Right atrium auricular region (tissue), 2 donors: ENCODE measurements around the gene DES. TPM values are rescaled to one million over a fixed set of nuclear protein-coding genes. Genes with fewer than 3 reads are reported as not detected.

Experiments used
- DNase-seq: peaks from one replicate; pipeline ENCODE4 v3.0.0-alpha.2; 2019; ENCODE audit warnings: low spot score
- H3K27ac ChIP-seq, 2 donors: fragments of 200-600 bp; sonication (generic); 1 replicate in 1 of 2; 2 replicates in 1 of 2; pipeline ENCODE4 v1.5.1; 2016 to 2019
- H3K27me3 ChIP-seq, 2 donors: fragments of 200-600 bp; sonication (generic); one replicate each; pipeline versions ENCODE4 v1.5.1 to v1.6.0; 2017 to 2019
- H3K36me3 ChIP-seq: fragments of 200-600 bp; sonication (generic); one replicate; pipeline ENCODE4 v1.5.1; 2016
- H3K4me1 ChIP-seq, 2 donors: fragments of 200-600 bp; sonication (generic); one replicate each; pipeline versions ENCODE4 v1.5.1 to v1.6.0; 2017 to 2019
- H3K4me3 ChIP-seq, 2 donors: fragments of 200-600 bp; sonication (generic); 1 replicate in 1 of 2; 2 replicates in 1 of 2; pipeline ENCODE4 v1.5.1; 2017 to 2019; ENCODE audit warnings: mild to moderate bottlenecking in 1 of 2, moderate library complexity in 1 of 2
- H3K9me3 ChIP-seq, 2 donors: fragments of 200-600 bp; sonication (generic); one replicate each; pipeline ENCODE4 v1.5.1; 2019
- total RNA-seq, 2 donors: library from RNA; depleted of rRNA; stranded (reverse); fragments of >200 nt; gene quantifications; one replicate each; pipeline ENCODE4 v1.1.0, GENCODE V29; 2016
- TF ChIP-seq, protein P1 (sequence below), 2 donors: fragments of 200-600 bp; sonication (generic); IDR thresholded peaks; one replicate each; pipeline ENCODE4 v1.5.1; 2019; ENCODE audit warnings: antibody characterized with exemption in 2 of 2

Gene DES
- total RNA-seq, result over 10,000 TPM; 12,280 to 13,654 TPM

DNA sequence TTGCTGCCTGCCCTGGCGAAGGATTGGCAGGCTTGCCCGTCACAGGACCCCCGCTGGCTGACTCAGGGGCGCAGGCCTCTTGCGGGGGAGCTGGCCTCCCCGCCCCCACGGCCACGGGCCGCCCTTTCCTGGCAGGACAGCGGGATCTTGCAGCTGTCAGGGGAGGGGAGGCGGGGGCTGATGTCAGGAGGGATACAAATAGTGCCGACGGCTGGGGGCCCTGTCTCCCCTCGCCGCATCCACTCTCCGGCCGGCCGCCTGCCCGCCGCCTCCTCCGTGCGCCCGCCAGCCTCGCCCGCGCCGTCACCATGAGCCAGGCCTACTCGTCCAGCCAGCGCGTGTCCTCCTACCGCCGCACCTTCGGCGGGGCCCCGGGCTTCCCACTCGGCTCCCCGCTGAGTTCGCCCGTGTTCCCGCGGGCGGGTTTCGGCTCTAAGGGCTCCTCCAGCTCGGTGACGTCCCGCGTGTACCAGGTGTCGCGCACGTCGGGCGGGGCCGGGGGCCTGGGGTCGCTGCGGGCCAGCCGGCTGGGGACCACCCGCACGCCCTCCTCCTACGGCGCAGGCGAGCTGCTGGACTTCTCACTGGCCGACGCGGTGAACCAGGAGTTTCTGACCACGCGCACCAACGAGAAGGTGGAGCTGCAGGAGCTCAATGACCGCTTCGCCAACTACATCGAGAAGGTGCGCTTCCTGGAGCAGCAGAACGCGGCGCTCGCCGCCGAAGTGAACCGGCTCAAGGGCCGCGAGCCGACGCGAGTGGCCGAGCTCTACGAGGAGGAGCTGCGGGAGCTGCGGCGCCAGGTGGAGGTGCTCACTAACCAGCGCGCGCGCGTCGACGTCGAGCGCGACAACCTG is at the start of gene DES:
Gene DES, plus strand, starts transcription at position 223 of the 857 bp plus-strand sequence. Its CDS starts 86 bp downstream, at position 309.
- TF ChIP-seq, protein P1, sequence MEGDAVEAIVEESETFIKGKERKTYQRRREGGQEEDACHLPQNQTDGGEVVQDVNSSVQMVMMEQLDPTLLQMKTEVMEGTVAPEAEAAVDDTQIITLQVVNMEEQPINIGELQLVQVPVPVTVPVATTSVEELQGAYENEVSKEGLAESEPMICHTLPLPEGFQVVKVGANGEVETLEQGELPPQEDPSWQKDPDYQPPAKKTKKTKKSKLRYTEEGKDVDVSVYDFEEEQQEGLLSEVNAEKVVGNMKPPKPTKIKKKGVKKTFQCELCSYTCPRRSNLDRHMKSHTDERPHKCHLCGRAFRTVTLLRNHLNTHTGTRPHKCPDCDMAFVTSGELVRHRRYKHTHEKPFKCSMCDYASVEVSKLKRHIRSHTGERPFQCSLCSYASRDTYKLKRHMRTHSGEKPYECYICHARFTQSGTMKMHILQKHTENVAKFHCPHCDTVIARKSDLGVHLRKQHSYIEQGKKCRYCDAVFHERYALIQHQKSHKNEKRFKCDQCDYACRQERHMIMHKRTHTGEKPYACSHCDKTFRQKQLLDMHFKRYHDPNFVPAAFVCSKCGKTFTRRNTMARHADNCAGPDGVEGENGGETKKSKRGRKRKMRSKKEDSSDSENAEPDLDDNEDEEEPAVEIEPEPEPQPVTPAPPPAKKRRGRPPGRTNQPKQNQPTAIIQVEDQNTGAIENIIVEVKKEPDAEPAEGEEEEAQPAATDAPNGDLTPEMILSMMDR (IDR thresholded peaks at IDR 0.05), result no peak
- Histone ChIP-seq H3K4me1 (peaks cover 0 to 39% of the 10 kb centered on the region in 2 donors), H3K4me3 (peak within 1 kb of the TSS; percentile 59 to 60), H3K9me3 (no peaks in the 10 kb centered on the region), H3K27me3 (peaks cover 0 to 5% of the 10 kb centered on the region in 2 donors), H3K27ac (peak within 1 kb of the TSS; percentile 92 to 96), H3K36me3 (peaks cover 49% of the 10 kb centered on the region)
- DNase-seq, result no peak

DNA sequence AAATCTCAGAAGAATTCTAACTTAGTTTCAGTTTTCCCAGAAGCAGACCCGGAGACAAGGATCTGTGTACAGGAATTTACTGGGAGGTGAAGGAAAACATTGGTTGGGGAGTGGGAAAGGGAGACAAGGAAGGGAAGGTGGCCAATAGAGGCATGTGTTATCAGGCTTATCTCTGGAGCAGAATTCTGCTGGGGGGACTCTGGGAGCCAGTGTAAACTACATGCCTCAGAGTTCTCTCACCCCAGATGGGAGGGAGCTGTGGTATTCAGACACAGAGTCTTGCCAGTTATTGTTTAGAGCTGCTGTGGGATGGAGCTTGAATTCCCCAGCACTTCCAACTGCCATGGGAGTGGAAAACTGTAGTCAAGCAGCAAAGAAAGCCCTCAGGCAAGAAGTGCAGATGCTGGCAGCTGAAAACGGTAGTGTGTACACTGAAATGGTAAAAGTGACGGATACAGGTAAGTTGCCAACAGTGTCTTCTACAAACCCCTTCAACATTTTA is 49.4 kb upstream of the DES start:
- Histone ChIP-seq H3K27ac (peak overlapping the region; percentile 59 to 61), H3K36me3 (peaks cover 3% of the 10 kb centered on the region), H3K4me3 (peak overlapping the region in 1 of 2 donors; percentile 10), H3K27me3 (no peaks in the 10 kb centered on the region), H3K9me3 (no peaks in the 10 kb centered on the region), H3K4me1 (peaks cover 0 to 10% of the 10 kb centered on the region in 2 donors)
- TF ChIP-seq, protein P1 (IDR thresholded peaks at IDR 0.05), result no peak
- DNase-seq, result peak; percentile 69

DNA sequence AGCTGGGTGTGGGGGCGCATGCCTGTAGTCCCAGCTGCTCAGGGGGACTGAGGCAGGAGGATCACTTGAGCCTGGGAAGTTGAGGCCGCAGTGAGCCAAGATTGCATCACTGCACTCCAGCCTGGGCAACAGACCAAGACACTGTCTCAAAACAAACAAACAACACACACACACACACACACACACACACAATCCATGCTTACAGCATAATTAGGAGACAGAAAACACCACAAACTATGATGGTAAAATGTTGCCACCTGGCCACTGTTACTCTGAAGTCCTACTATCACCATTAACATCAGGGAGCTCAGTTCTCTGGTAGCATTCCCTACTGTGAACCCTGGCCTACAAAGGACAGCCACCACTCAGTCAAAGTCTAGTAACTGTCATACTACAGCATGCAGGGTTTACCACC is 48.7 kb upstream of the DES start:
- H3K4me3 ChIP-seq, result no peak overlapping the region
- peaks cover 10% of the 10 kb centered on the region for H3K36me3 ChIP-seq
- H3K9me3 ChIP-seq, result no peaks in the 10 kb centered on the region
- no peaks in the 10 kb centered on the region for H3K27me3 ChIP-seq
- H3K27ac ChIP-seq, result peak overlapping the region; percentile 59 to 61
- peak; percentile 69 for DNase-seq
- peaks cover 0 to 10% of the 10 kb centered on the region in 2 donors for H3K4me1 ChIP-seq
- TF ChIP-seq, protein P1 (IDR thresholded peaks at IDR 0.05), result no peak

DNA sequence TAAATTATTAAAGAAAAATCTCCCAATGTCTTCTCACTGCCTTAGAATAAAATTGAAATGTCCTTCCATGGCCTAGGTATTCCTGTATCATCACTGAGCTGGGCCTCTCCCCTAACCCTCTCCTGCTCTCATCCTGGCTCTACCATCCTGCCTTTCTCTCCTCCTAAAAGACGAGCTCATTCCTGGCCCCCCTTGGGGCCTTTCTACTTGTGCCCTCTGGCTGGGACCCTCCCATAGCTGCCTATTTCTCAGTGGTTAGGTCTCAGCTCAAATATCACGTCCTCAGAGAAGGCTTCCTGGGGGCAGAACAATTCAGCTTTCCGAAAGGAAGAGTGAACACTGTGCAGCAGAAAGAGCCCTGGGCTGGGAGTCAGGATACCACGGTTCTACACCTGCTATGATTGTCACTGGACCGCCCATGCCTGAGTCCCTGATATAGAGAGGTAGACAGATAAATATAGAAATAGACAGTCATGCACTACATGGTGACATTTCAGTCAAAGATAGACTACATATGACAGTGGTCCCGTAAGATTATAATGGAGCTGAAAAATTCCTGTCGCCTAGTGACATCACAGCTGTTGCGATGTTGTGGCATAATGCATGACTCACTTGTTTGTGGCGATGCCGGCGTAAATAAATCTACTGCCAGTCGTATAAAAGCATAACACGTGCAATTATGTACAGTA is 39.9 kb upstream of the DES start:
- DNase-seq, result no peak
- Histone ChIP-seq H3K4me1 (no peaks in the 10 kb centered on the region), H3K9me3 (no peaks in the 10 kb centered on the region), H3K36me3 (peaks cover 50% of the 10 kb centered on the region), H3K27ac (no peak overlapping the region), H3K4me3 (no peak overlapping the region), H3K27me3 (no peaks in the 10 kb centered on the region)
- TF ChIP-seq, protein P1 (IDR thresholded peaks at IDR 0.05), result no peak

DNA sequence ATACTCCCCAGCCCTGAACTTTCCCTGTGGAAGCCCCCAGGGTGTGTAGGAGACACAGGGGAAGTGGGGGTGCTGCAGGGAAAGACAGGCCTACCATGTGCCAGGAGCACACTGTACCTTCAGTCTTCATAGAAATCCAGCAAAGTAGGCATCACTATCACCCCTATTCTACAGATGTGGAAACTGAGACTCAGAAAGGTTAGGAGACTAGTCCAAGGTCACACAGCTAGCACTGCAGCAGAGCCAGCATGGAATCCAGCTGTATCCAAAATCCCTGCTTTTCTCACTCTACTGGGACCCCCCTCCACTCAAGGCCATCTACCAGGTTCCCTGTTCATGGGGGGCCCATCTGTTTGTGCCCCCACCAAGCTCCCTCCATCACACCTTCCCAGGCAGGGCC is 37.3 kb upstream of the DES start:
- H3K4me1 ChIP-seq, result no peaks in the 10 kb centered on the region
- no peak for DNase-seq
- no peaks in the 10 kb centered on the region for H3K9me3 ChIP-seq
- no peak overlapping the region for H3K27ac ChIP-seq
- H3K27me3 ChIP-seq, result no peaks in the 10 kb centered on the region
- peaks cover 60% of the 10 kb centered on the region for H3K36me3 ChIP-seq
- TF ChIP-seq, protein P1 (IDR thresholded peaks at IDR 0.05), result no peak
- H3K4me3 ChIP-seq, result no peak overlapping the region
